Endodermal cell (in vitro differentiated cells): ENCODE data around the gene ZNF275. TPM values are rescaled to one million over a fixed set of nuclear protein-coding genes. Genes with fewer than 3 reads are reported as not detected.

Experiments used
- DNase-seq: peaks from one replicate; pipeline ENCODE4 v3.0.0-alpha.2; 2017
- H3K27ac ChIP-seq: 2 replicates; pipeline ENCODE4 v1.5.1; 2013; ENCODE audit warnings: mild to moderate bottlenecking, low read depth, low read length, moderate library complexity
- H3K27me3 ChIP-seq: 2 replicates; pipeline ENCODE4 v1.6.1; 2013; ENCODE audit warnings: mild to moderate bottlenecking, low read length, moderate library complexity; ENCODE audit not compliant: insufficient read depth, control insufficient read depth, poor library complexity, severe bottlenecking
- H3K36me3 ChIP-seq: 2 replicates; pipeline ENCODE4 v1.7.0; 2013; ENCODE audit warnings: mild to moderate bottlenecking, low read length, moderate library complexity; ENCODE audit not compliant: control insufficient read depth, insufficient read depth
- H3K4me1 ChIP-seq: one replicate; pipeline ENCODE4 v1.7.0; 2013; ENCODE audit warnings: low read length; ENCODE audit not compliant: control insufficient read depth, insufficient read depth
- H3K4me3 ChIP-seq: 2 replicates; pipeline ENCODE4 v1.5.1; 2013; ENCODE audit warnings: mild to moderate bottlenecking, low read length, moderate library complexity
- H3K9ac ChIP-seq: 2 replicates; pipeline ENCODE4 v1.6.1; 2013; ENCODE audit warnings: mild to moderate bottlenecking, low read length, moderate library complexity; ENCODE audit not compliant: poor library complexity, severe bottlenecking; ENCODE audit errors: extremely low read depth
- H3K9me3 ChIP-seq: 2 replicates; pipeline ENCODE4 v1.6.1; 2013; ENCODE audit warnings: mild to moderate bottlenecking, low read length, moderate library complexity; ENCODE audit not compliant: control insufficient read depth
- H3K27ac Mint-ChIP-seq: 2 replicates; pipeline ENCODE4 v1.8.0; 2020; ENCODE audit warnings: mixed read lengths
- H3K27me3 Mint-ChIP-seq: 2 replicates; pipeline ENCODE4 v1.8.0; 2021; ENCODE audit warnings: mild to moderate bottlenecking, mixed read lengths; ENCODE audit not compliant: insufficient read depth
- H3K36me3 Mint-ChIP-seq: 2 replicates; pipeline ENCODE4 v1.8.0; 2020; ENCODE audit warnings: low read depth, mixed read lengths
- H3K4me1 Mint-ChIP-seq: 2 replicates; pipeline ENCODE4 v1.8.0; 2020; ENCODE audit warnings: mixed read lengths
- H3K4me3 Mint-ChIP-seq: 2 replicates; pipeline ENCODE4 v1.8.0; 2020; ENCODE audit warnings: mild to moderate bottlenecking, moderate library complexity, mixed read lengths
- H3K9me3 Mint-ChIP-seq: 2 replicates; pipeline ENCODE4 v1.8.0; 2020; ENCODE audit warnings: mild to moderate bottlenecking, mixed read lengths
- WGBS, 2 experiments: methylation state at CpG; one replicate each; pipeline versions ENCODE4 v1.1.5 to v1.1.7; 2013; ENCODE audit warnings: missing lambda C conversion rate in 2 of 2, mixed read lengths in 1 of 2; ENCODE audit not compliant: insufficient coverage in 1 of 2, insufficient read length in 1 of 2; 5-methylcytosine and 5-hydroxymethylcytosine counted together
- total RNA-seq, 2 donors: library from RNA; stranded (reverse); fragmentation: NEBNext Ultra II Directional in 1 of 2; extraction: Animal tissue kit (Norgen Biotek cat#: 25700) in 1 of 2; gene quantifications; 2 replicates in 1 of 2; 3 replicates in 1 of 2; pipeline ENCODE4 v1.2.1, GENCODE V29; 2021
- TF ChIP-seq, protein P1 (sequence below): fragments of 200-600 bp; sonication (generic); conservative IDR thresholded peaks from 2 replicates; pipeline ENCODE4 v1.5.0; 2021; ENCODE audit warnings: antibody characterized with exemption, mild to moderate bottlenecking

Gene ZNF275
- total RNA-seq, 2 donors from 2014 or later: 11.0 to 12.6 TPM

GRCh38 chrX:153361781-153362397 is 27.9 kb downstream of the ZNF275 start:
- no peak for DNase-seq
- Histone ChIP-seq H3K36me3 (no peaks in the 10 kb centered on the region), H3K9ac (no peak overlapping the region), H3K27ac (no peak overlapping the region), H3K4me1 (no peaks in the 10 kb centered on the region), H3K4me3 (no peak overlapping the region), H3K27me3 (no peaks in the 10 kb centered on the region), H3K9me3 (no peaks in the 10 kb centered on the region)
- no peak overlapping the region for H3K4me3 Mint-ChIP-seq
- H3K9me3 Mint-ChIP-seq: peaks cover 56% of the 10 kb centered on the region
- TF ChIP-seq, protein P1, sequence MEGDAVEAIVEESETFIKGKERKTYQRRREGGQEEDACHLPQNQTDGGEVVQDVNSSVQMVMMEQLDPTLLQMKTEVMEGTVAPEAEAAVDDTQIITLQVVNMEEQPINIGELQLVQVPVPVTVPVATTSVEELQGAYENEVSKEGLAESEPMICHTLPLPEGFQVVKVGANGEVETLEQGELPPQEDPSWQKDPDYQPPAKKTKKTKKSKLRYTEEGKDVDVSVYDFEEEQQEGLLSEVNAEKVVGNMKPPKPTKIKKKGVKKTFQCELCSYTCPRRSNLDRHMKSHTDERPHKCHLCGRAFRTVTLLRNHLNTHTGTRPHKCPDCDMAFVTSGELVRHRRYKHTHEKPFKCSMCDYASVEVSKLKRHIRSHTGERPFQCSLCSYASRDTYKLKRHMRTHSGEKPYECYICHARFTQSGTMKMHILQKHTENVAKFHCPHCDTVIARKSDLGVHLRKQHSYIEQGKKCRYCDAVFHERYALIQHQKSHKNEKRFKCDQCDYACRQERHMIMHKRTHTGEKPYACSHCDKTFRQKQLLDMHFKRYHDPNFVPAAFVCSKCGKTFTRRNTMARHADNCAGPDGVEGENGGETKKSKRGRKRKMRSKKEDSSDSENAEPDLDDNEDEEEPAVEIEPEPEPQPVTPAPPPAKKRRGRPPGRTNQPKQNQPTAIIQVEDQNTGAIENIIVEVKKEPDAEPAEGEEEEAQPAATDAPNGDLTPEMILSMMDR: no peak
- H3K4me1 Mint-ChIP-seq: no peaks in the 10 kb centered on the region
- no peak overlapping the region for H3K27ac Mint-ChIP-seq
- H3K27me3 Mint-ChIP-seq: no peaks in the 10 kb centered on the region
- 100% methylated on average over 1 of the region's 2 CpGs; no CpG with 5 or more reads in 1 of the 2 experiments for WGBS, 2 experiments
- no peaks in the 10 kb centered on the region for H3K36me3 Mint-ChIP-seq

DNA sequence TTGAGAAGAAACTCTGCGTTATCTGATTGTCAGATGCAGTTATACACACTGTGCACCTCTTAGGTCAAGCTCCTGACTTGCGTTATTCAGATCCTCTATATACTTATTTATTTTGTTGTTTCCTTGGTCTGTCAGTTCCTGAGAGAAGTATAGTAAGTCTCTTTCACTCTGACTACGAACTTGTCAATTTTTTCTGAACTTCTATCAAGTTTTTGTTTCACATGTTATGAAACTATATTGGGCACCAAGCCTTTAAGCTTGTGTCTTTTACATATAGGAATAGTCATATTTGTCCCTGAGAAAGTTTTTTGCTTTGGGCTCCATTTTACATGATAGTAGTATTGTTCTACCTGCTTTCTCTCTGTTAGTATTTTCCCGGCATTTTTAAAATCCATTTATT is 31.7 kb downstream of the ZNF275 start:
- Histone ChIP-seq H3K4me3 (no peak overlapping the region), H3K36me3 (no peaks in the 10 kb centered on the region), H3K27me3 (no peaks in the 10 kb centered on the region), H3K27ac (no peak overlapping the region), H3K9ac (no peak overlapping the region), H3K9me3 (no peaks in the 10 kb centered on the region), H3K4me1 (no peaks in the 10 kb centered on the region)
- H3K36me3 Mint-ChIP-seq: no peaks in the 10 kb centered on the region
- no peaks in the 10 kb centered on the region for H3K27me3 Mint-ChIP-seq
- H3K9me3 Mint-ChIP-seq: peaks cover 39% of the 10 kb centered on the region
- TF ChIP-seq, protein P1: no peak
- H3K4me1 Mint-ChIP-seq: no peaks in the 10 kb centered on the region
- no peak overlapping the region for H3K4me3 Mint-ChIP-seq
- 80% methylated on average over 2 of the region's 4 CpGs; no CpG with 5 or more reads in 1 of the 2 experiments for WGBS, 2 experiments
- DNase-seq: no peak
- no peak overlapping the region for H3K27ac Mint-ChIP-seq

DNA sequence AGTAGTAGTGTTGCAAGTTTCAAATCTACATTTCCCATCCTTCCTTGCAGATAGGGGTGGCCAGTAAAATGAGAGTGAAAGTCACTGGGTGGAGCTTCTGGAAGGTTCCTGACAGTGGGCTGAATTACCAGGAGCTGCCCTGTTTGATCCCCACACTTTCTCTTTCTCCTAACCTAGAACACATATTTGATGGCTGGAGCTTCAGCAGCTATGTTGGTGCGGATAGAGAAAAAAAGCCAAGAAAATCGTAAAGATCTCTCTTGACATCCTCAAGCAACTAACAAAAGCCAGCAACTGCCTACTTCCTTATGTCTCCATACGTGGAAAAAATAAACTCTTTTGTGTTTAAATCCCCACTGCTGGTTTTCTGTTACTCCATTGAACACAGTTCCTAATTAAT is 32.2 kb downstream of the ZNF275 start:
- Histone ChIP-seq H3K9ac (no peak overlapping the region), H3K4me3 (no peak overlapping the region), H3K27me3 (no peaks in the 10 kb centered on the region), H3K4me1 (no peaks in the 10 kb centered on the region), H3K27ac (no peak overlapping the region), H3K36me3 (no peaks in the 10 kb centered on the region), H3K9me3 (no peaks in the 10 kb centered on the region)
- Mint-ChIP-seq H3K4me3 (no peak overlapping the region), H3K27me3 (no peaks in the 10 kb centered on the region), H3K36me3 (no peaks in the 10 kb centered on the region), H3K27ac (no peak overlapping the region), H3K9me3 (peaks cover 38% of the 10 kb centered on the region), H3K4me1 (no peaks in the 10 kb centered on the region)
- TF ChIP-seq, protein P1: no peak
- 63 to 81% methylated on average over 1 to 3 of the region's 3 CpGs for WGBS, 2 experiments
- no peak for DNase-seq
